ENCODE results near the gene PSMF1. TPM values are rescaled to one million over a fixed set of nuclear protein-coding genes. Genes with fewer than 3 reads are reported as not detected.

PSMF1 gene
- total and polyA plus RNA-seq, 2 of the 13 experiments (the other 11 are each of a cell fraction or from before 2014, with no cell fraction given): 82.5 to 86.0 TPM

- TF ChIP-seq, protein P1, sequence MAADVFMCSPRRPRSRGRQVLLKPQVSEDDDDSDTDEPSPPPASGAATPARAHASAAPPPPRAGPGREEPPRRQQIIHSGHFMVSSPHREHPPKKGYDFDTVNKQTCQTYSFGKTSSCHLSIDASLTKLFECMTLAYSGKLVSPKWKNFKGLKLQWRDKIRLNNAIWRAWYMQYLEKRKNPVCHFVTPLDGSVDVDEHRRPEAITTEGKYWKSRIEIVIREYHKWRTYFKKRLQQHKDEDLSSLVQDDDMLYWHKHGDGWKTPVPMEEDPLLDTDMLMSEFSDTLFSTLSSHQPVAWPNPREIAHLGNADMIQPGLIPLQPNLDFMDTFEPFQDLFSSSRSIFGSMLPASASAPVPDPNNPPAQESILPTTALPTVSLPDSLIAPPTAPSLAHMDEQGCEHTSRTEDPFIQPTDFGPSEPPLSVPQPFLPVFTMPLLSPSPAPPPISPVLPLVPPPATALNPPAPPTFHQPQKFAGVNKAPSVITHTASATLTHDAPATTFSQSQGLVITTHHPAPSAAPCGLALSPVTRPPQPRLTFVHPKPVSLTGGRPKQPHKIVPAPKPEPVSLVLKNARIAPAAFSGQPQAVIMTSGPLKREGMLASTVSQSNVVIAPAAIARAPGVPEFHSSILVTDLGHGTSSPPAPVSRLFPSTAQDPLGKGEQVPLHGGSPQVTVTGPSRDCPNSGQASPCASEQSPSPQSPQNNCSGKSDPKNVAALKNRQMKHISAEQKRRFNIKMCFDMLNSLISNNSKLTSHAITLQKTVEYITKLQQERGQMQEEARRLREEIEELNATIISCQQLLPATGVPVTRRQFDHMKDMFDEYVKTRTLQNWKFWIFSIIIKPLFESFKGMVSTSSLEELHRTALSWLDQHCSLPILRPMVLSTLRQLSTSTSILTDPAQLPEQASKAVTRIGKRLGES (CRISPR knock-in tag; IDR thresholded peaks at IDR 0.05; ENCODE audit: borderline replicate concordance): no peak
- TF ChIP-seq SMC3 (IDR thresholded peaks at IDR 0.05; ENCODE audit: low read length) (no peak; the same call in 1 of the 2 replicates), ZNF547 (CRISPR knock-in tag; IDR thresholded peaks at IDR 0.05) (peak; percentile 65; the same call in 1 of the 2 replicates), SATB2 (CRISPR knock-in tag; IDR thresholded peaks at IDR 0.05) (no peak), ZSCAN22 (CRISPR knock-in tag; IDR thresholded peaks at IDR 0.05) (peak; percentile 98)
Measured at GRCh38 chr20:1185790-1186334, 67.5 kb downstream of the PSMF1 start (continued).

GRCh38 chr20:1186367-1186991 lies 68.1 kb downstream of the PSMF1 start:
- peak overlapping the region; percentile 56 to 75 (median 69) for H3K4me3 ChIP-seq (replicated peaks in 1 of 3; ENCODE audit: insufficient read depth in 1 of 3, low read depth in 2 of 3, low read length in 3 of 3)
- in situ Hi-C loops (cut with HindIII; ENCODE audit: extremely low pct_ligation_motif_present, low pct_unique_long_range_greater_than_20kb): loop anchor here (5.0 to 10.0 kb wide), 3 partner anchors 69 to 372 kb away; partner anchors contain the start of gene PSMF1
- ChIA-PET POLR2A (interaction anchor here (1.6 kb wide), 1 partner anchor 139 kb away, joined by 6 read pairs; no protein-coding TSS in a partner anchor), CTCF (ENCODE audit: low intra/inter-chr PET ratio, low total read pairs) (interaction anchor here (1.6 to 2.7 kb wide), 3 partner anchors 26 to 371 kb away, joined by 4 to 12 read pairs (median 5); no protein-coding TSS in a partner anchor)
- no peaks in the 10 kb centered on the region; a peak in 1 of 5 replicates for H3K27me3 ChIP-seq (ENCODE audit: control insufficient read depth in 1 of 2, insufficient read depth in 2 of 2, low read length in 2 of 2)
- peak overlapping the region; percentile 94 for H3K4me2 ChIP-seq (ENCODE audit: low read depth, low read length)
- H2AFZ ChIP-seq (ENCODE audit: low read length): peak overlapping the region; percentile 54
- intact Hi-C loops (cut with micrococcal nuclease; ENCODE audit: unreplicated experiment): loop anchor here (2.0 to 10.0 kb wide), 3 partner anchors 68 to 372 kb away; partner anchors contain the start of gene PSMF1
- H3K79me2 ChIP-seq (ENCODE audit: insufficient read depth, low read length): no peaks in the 10 kb centered on the region
- H3K36me3 ChIP-seq (replicated peaks in 1 of 2; ENCODE audit: control insufficient read depth in 1 of 2, insufficient read depth in 2 of 2, low read length in 2 of 2): no peaks in the 10 kb centered on the region
- peaks cover 60% of the 10 kb centered on the region for H3K4me1 ChIP-seq (ENCODE audit: insufficient read depth, low read length)
- FAIRE-seq (no peak), ATAC-seq (peak; percentile 30), DNase-seq (ENCODE audit: low spot score) (peak; percentile 45)
- peak overlapping the region; percentile 69 for H3K9ac ChIP-seq (ENCODE audit: insufficient read depth, low read depth, low read length)
- H4K20me1 ChIP-seq (ENCODE audit: insufficient read depth, low read length): no peaks in the 10 kb centered on the region
- H3K9me3 ChIP-seq (ENCODE audit: low read length): no peaks in the 10 kb centered on the region
- no TSS peak for BruUV-seq (replicated peaks)
- H3K27ac ChIP-seq (ENCODE audit: extremely low read length, insufficient read depth, low read length): peak overlapping the region; percentile 68
- WGBS (ENCODE audit: low lambda C conversion rate): 10% methylated on average over 13 of the region's 13 CpGs
- 0 out of 2 replicates have a peak, but pooled peaks have one; percentile 22 for TF ChIP-seq HOMEZ (CRISPR knock-in tag; IDR thresholded peaks at IDR 0.05; ENCODE audit: low read depth)
- TF ChIP-seq GABPB1 (CRISPR knock-in tag; IDR thresholded peaks at IDR 0.05): peak; percentile 35; the same call in 1 of the 2 replicates
- 0 out of 2 replicates have a peak, but pooled peaks have one; percentile 8 for TF ChIP-seq HDAC1 (CRISPR knock-in tag; IDR thresholded peaks at IDR 0.05)
- TF ChIP-seq, protein P2, sequence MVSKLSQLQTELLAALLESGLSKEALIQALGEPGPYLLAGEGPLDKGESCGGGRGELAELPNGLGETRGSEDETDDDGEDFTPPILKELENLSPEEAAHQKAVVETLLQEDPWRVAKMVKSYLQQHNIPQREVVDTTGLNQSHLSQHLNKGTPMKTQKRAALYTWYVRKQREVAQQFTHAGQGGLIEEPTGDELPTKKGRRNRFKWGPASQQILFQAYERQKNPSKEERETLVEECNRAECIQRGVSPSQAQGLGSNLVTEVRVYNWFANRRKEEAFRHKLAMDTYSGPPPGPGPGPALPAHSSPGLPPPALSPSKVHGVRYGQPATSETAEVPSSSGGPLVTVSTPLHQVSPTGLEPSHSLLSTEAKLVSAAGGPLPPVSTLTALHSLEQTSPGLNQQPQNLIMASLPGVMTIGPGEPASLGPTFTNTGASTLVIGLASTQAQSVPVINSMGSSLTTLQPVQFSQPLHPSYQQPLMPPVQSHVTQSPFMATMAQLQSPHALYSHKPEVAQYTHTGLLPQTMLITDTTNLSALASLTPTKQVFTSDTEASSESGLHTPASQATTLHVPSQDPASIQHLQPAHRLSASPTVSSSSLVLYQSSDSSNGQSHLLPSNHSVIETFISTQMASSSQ (IDR thresholded peaks at IDR 0.05; ENCODE audit: low read depth): no peak
- TF ChIP-seq, protein P2 (CRISPR knock-in tag; IDR thresholded peaks at IDR 0.05; ENCODE audit: borderline replicate concordance): 0 out of 2 replicates have a peak, but pooled peaks have one; percentile 17
- TF ChIP-seq MXI1 (IDR thresholded peaks at IDR 0.05; ENCODE audit: borderline replicate concordance, low read depth, low read length): 0 out of 3 replicates have a peak, but pooled peaks have one; percentile 32
